ENCODE measurements around the gene MRPL36.
"Not testable (repeated sequence)": the region's sequence is repeated elsewhere in the genome, so short reads cannot be mapped to it uniquely, and the experiment has no call there.

MRPL36 gene

GRCh38 chr5:1797855-1798254 lies 1.8 kb downstream of the MRPL36 start:
- H3K9me3 Mint-ChIP-seq, result no peaks in the 10 kb centered on the region
- peaks cover 40% of the 10 kb centered on the region for H3K36me3 Mint-ChIP-seq
- ATAC-seq, result no peak
- no peak overlapping the region for H3K27ac Mint-ChIP-seq
- H3K4me1 Mint-ChIP-seq, result peaks cover 69% of the 10 kb centered on the region
- no peak overlapping the region for H3K4me3 Mint-ChIP-seq
- H3K27me3 Mint-ChIP-seq, result no peaks in the 10 kb centered on the region

DNA sequence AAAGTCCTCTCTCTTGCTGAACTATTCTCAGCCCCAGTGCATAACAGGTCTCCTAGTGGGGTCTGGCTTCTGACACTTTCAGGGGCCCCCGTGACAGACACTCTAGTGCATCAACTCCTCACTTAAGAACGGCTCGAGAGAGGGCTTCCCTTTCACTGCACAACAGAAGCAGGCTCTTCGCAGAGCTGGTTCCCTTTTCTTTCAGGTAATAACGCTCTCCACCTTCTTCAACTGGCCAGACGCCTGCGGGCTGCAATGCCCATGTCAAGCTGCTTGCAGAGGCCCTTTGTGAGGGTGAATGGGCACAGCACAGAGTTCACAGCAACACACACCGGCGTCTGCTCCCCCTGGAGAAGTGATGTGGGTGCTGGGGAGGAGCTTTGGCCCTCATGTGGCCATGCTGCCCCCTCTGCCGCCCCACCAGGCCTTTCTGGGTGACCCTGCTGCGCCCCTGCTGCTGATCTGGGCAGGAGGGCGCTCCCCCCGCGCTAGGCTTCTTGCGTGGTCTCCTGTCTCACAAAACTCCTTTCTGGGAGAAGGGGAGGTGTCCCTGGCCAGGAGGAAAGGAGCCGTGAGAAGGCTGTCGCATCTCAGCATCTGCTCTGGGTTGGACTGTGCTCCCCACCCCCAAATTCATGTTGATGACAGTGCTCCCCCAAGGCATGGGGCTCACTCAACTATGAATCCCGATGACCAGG lies 2.4 kb downstream of the MRPL36 start:
- no peak for ATAC-seq
- peaks cover 71% of the 10 kb centered on the region for H3K4me1 Mint-ChIP-seq
- no peak overlapping the region for H3K27ac Mint-ChIP-seq
- no peak overlapping the region for H3K4me3 Mint-ChIP-seq
- H3K9me3 Mint-ChIP-seq, result no peaks in the 10 kb centered on the region
- H3K36me3 Mint-ChIP-seq, result peaks cover 42% of the 10 kb centered on the region
- no peaks in the 10 kb centered on the region for H3K27me3 Mint-ChIP-seq

DNA sequence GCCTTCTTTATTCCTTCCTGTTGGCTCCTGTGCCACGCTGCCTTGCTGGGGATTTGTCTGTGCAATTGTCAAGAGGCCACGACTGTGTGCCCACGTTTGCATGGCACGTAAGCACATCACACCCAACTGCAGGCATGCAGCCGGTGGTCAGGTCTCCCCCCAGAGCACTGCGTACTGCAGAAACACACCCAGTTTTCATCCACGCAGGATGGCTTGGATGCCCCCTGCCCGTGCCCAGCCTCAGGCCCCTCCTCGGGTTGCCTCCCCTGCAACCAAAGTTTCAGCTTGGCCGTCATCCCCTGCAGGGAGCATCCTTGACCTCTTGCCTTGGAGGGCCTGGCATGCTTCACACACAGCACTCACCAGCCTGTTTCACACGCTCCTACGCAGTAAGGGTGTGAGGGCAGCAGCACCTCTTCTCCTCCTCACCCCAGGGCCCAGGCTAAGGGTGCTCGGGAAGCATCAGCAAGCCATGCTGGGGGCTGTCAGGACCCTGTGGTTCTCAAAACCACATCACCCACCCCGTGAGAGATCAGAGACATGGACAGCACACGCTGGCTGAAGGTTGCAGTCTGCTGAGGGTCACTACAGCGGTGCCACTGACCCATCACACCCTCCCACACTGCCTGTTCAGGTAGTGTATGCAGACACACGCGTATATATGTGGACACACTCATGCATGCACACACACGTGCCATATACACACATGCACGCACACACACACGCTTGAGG lies 3.1 kb downstream of the MRPL36 start:
- no peak overlapping the region for H3K27ac Mint-ChIP-seq
- H3K27me3 Mint-ChIP-seq, result no peaks in the 10 kb centered on the region
- H3K4me1 Mint-ChIP-seq, result peaks cover 70% of the 10 kb centered on the region
- ATAC-seq, result no peak
- no peaks in the 10 kb centered on the region for H3K9me3 Mint-ChIP-seq
- H3K36me3 Mint-ChIP-seq, result peaks cover 42% of the 10 kb centered on the region
- H3K4me3 Mint-ChIP-seq, result no peak overlapping the region

GRCh38 chr5:1795931-1796330 lies 3.7 kb downstream of the MRPL36 start:
- no peak for ATAC-seq
- Mint-ChIP-seq H3K36me3 (peaks cover 42% of the 10 kb centered on the region), H3K4me1 (peaks cover 69% of the 10 kb centered on the region), H3K4me3 (no peak overlapping the region), H3K9me3 (no peaks in the 10 kb centered on the region), H3K27me3 (no peaks in the 10 kb centered on the region), H3K27ac (no peak overlapping the region)

GRCh38 chr5:1795506-1795905 lies 4.1 kb downstream of the MRPL36 start:
- no peak for ATAC-seq
- Mint-ChIP-seq H3K36me3 (peaks cover 42% of the 10 kb centered on the region), H3K27me3 (no peaks in the 10 kb centered on the region), H3K27ac (no peak overlapping the region), H3K9me3 (no peaks in the 10 kb centered on the region), H3K4me1 (peaks cover 65% of the 10 kb centered on the region), H3K4me3 (no peak overlapping the region)

GRCh38 chr5:1794901-1795290 lies 4.7 kb downstream of the MRPL36 start:
- Mint-ChIP-seq H3K27me3 (no peaks in the 10 kb centered on the region), H3K9me3 (no peaks in the 10 kb centered on the region), H3K4me1 (peaks cover 61% of the 10 kb centered on the region), H3K4me3 (no peak overlapping the region), H3K36me3 (peaks cover 42% of the 10 kb centered on the region), H3K27ac (no peak overlapping the region)
- ATAC-seq, result no peak

GRCh38 chr5:1793966-1794900 lies 5.4 kb downstream of the MRPL36 start:
- peak overlapping the region; percentile 97 for H3K27ac Mint-ChIP-seq
- no peaks in the 10 kb centered on the region for H3K9me3 Mint-ChIP-seq
- no peaks in the 10 kb centered on the region for H3K27me3 Mint-ChIP-seq
- peaks cover 42% of the 10 kb centered on the region for H3K36me3 Mint-ChIP-seq
- H3K4me3 Mint-ChIP-seq, result no peak overlapping the region
- ATAC-seq, result no peak
- H3K4me1 Mint-ChIP-seq, result peaks cover 66% of the 10 kb centered on the region

- H3K4me1 Mint-ChIP-seq, result peaks cover 64% of the 10 kb centered on the region
- H3K36me3 Mint-ChIP-seq, result peaks cover 36% of the 10 kb centered on the region
- H3K4me3 Mint-ChIP-seq, result peak overlapping the region; percentile 66
- no peak for ATAC-seq
- no peaks in the 10 kb centered on the region for H3K9me3 Mint-ChIP-seq
- no peaks in the 10 kb centered on the region for H3K27me3 Mint-ChIP-seq
- peak overlapping the region; percentile 97 for H3K27ac Mint-ChIP-seq
Observed at GRCh38 chr5:1793301-1793740, 6.3 kb downstream of the MRPL36 start.

DNA sequence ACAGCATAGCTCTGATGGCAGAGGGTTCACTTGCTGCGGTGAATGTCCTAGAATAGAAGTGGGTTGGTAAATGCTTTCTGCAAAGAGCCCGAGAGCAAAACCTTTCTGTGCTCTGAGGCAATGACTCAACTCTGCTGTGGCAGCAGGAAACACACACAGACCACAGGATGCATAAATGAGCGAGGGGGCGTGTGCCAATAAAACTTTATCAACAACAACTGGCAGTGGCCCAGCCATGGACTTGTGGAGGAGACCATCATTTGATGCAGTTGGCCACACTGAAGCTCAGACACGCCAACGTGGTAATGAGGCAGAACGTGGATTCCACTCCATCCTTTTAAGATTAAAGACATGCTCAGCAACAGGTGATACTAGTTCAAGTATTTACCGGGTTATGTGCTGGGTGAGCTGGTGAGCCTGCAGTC lies 6.8 kb downstream of the MRPL36 start:
- H3K27ac Mint-ChIP-seq, result peak overlapping the region; percentile 97
- H3K9me3 Mint-ChIP-seq, result no peaks in the 10 kb centered on the region
- peak; percentile 98 for ATAC-seq
- no peaks in the 10 kb centered on the region for H3K27me3 Mint-ChIP-seq
- peak overlapping the region; percentile 66 for H3K4me3 Mint-ChIP-seq
- peaks cover 60% of the 10 kb centered on the region for H3K4me1 Mint-ChIP-seq
- H3K36me3 Mint-ChIP-seq, result peaks cover 32% of the 10 kb centered on the region

- ATAC-seq, result no peak
- Mint-ChIP-seq H3K4me1 (peaks cover 44% of the 10 kb centered on the region), H3K27me3 (no peaks in the 10 kb centered on the region), H3K36me3 (peaks cover 15% of the 10 kb centered on the region), H3K9me3 (no peaks in the 10 kb centered on the region), H3K4me3 (no peak overlapping the region), H3K27ac (peak overlapping the region; percentile 97)
Observed at GRCh38 chr5:1791176-1791575, 8.5 kb downstream of the MRPL36 start.

DNA sequence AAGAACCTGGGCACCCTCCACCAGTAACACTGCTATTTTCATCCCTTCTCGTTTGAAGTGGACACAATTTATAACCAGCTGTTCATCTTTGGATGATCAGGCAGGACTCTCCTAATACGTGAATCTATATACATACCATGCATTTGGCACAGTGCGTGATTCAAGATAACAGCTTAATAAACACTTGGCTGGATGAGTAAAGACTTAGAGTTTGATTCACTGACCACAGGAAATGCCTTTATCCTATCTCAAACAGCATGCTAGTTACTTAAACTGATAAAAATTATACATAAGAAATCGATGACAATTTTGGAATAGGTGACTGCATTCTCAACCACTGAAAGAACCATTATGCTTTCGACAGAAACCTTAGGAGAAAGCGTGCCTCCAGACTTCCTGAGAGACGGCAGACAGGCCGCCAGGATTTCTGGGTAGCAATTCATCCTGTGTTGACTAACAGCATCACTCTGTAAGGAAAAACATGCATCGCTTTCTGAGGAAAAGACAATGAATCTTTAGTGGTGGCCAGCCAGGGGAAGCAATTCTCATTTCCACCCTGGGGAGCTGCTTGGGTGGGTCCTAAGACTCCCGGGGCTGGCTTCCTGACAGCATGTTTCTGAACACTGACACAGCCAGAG lies 9.7 kb downstream of the MRPL36 start:
- peaks cover 42% of the 10 kb centered on the region for H3K4me1 Mint-ChIP-seq
- no peak overlapping the region for H3K27ac Mint-ChIP-seq
- H3K4me3 Mint-ChIP-seq, result no peak overlapping the region
- no peak for ATAC-seq
- peaks cover 1% of the 10 kb centered on the region for H3K27me3 Mint-ChIP-seq
- H3K9me3 Mint-ChIP-seq, result no peaks in the 10 kb centered on the region
- H3K36me3 Mint-ChIP-seq, result peaks cover 11% of the 10 kb centered on the region

DNA sequence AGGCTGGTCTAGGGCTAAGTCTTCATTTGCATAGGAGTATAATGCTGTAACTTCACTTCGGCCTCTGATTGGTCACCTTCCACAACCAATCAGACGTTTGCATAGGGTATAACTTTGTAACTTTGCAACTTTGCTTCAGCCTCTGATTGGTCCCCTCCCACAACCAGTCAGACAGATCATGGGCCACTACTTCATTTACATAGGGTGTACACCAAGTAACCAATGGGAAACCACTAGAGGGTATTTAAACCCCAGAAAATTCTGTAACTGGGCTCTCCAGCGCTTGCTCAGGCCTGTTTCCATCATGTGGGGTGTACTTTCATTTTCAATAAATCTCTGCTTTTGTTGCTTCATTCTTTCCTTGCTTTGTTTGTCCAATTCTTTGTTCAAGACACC lies 10.2 kb downstream of the MRPL36 start:
- not testable (repeated sequence) for H3K27ac Mint-ChIP-seq, H3K27me3 Mint-ChIP-seq, H3K36me3 Mint-ChIP-seq, ATAC-seq, H3K9me3 Mint-ChIP-seq, H3K4me3 Mint-ChIP-seq
- H3K4me1 Mint-ChIP-seq, result peaks cover 42% of the 10 kb centered on the region

- H3K27me3 Mint-ChIP-seq, result peaks cover 12% of the 10 kb centered on the region
- peaks cover 8% of the 10 kb centered on the region for H3K36me3 Mint-ChIP-seq
- no peak overlapping the region for H3K27ac Mint-ChIP-seq
- H3K9me3 Mint-ChIP-seq, result no peaks in the 10 kb centered on the region
- H3K4me3 Mint-ChIP-seq, result no peak overlapping the region
- H3K4me1 Mint-ChIP-seq, result peaks cover 43% of the 10 kb centered on the region
- ATAC-seq, result no peak
Observed at GRCh38 chr5:1788828-1789227, 10.8 kb downstream of the MRPL36 start.

GRCh38 chr5:1788200-1788599 lies 11.4 kb downstream of the MRPL36 start:
- Mint-ChIP-seq H3K36me3 (peaks cover 8% of the 10 kb centered on the region), H3K27ac (peak overlapping the region; percentile 13), H3K27me3 (peaks cover 13% of the 10 kb centered on the region), H3K4me1 (peaks cover 45% of the 10 kb centered on the region), H3K9me3 (no peaks in the 10 kb centered on the region), H3K4me3 (no peak overlapping the region)
- ATAC-seq, result no peak
